Measurements from ENCODE around the gene AP1S3. TPM values are rescaled to one million over a fixed set of nuclear protein-coding genes. Genes with fewer than 3 reads are reported as not detected.
A peak's percentile ranks its signal among the peaks of the same experiment; 100 is the strongest.

AP1S3 gene
- total and polyA plus RNA-seq, 2 of the 4 experiments (the other 2 are of a cell fraction) = 2.5 to 4.1 TPM

DNA sequence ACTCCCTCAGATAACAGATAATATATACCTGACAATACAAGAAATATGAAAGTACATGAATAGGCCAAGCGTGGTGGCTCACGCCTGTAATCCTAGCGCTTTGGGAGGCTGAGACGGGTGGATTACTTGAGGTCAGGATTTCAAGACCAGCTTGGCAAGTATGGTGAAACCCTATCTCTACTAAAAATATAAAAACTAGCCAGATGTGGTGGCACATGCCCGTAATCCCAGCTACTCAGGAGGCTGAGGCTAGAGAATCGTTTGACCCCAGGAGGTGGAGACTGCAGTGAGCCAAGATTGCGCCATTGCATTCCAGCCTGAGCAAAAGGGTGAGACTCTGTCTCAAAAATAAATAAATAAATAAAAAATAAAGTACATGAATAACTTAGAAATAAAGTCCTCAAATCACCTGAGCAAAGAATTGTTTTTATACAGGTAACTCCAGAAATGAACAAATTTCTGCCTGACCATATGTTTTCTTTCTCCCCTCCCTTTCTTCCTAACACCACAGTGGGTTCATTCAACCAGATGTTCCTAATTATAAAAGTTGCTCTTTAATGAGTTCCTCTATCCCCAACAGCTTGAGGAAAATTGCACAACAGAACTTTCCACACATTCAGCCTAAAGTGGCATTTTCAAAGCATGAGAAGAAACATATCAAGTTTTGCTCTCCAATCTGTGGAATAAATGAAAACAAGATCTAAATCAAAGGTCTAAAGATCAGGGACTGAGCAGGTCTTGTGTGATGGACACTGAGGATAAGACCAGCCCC, 33.6 kb upstream of the AP1S3 start:
- H2BK120ac ChIP-seq (ENCODE audit: low read depth, low read length) = no peak overlapping the region
- POLR2A ChIA-PET (ENCODE audit: unreplicated experiment) = no interaction called here
- H4K8ac ChIP-seq (ENCODE audit: low read depth in 2 of 2, low read length in 2 of 2) = no peak overlapping the region
- H2AK9ac ChIP-seq (replicated peaks; ENCODE audit: low read depth, low read length, poor library complexity) = no peak overlapping the region
- DNase-seq (no peak), ATAC-seq (ENCODE audit: low read depth) (no peak)
- no peak overlapping the region for H3K9ac ChIP-seq (ENCODE audit: low read depth, low read length)
- H3K14ac ChIP-seq (replicated peaks; ENCODE audit: low read depth, low read length) = no peak overlapping the region
- H2BK5ac ChIP-seq (ENCODE audit: low read depth, low read length, poor library complexity, severe bottlenecking) = no peak overlapping the region
- no peak overlapping the region for H4K91ac ChIP-seq (ENCODE audit: insufficient read depth, low read depth, low read length)
- H3K27me3 ChIP-seq (ENCODE audit: control insufficient read depth, insufficient read depth, low read length) = no peaks in the 10 kb centered on the region
- H4K5ac ChIP-seq (ENCODE audit: low read depth, low read length) = no peak overlapping the region
- peak overlapping the region; percentile 82; the same call in 1 of the 2 replicates for H3K23ac ChIP-seq (ENCODE audit: low read depth, low read length)
- H3K27ac ChIP-seq (ENCODE audit: insufficient read depth, low read length) = no peak overlapping the region; the same call in 1 of the 2 replicates
- H4K20me1 ChIP-seq (ENCODE audit: insufficient read depth, low read length) = no peaks in the 10 kb centered on the region
- H3K9me1 ChIP-seq (ENCODE audit: insufficient read depth, low read length) = peaks cover 4% of the 10 kb centered on the region; the same call in 1 of the 2 replicates
- in situ Hi-C loops (cut with MboI; ENCODE audit: low sequenced_read_pairs) = no loop called here
- no peak overlapping the region for H2BK15ac ChIP-seq (ENCODE audit: low read depth, low read length)
- H2BK20ac ChIP-seq (ENCODE audit: low read depth, low read length) = no peak overlapping the region
- no peak overlapping the region for H3K4me3 ChIP-seq (ENCODE audit: insufficient read depth, low read depth, low read length)
- H2AFZ ChIP-seq (replicated peaks; ENCODE audit: low read length, poor library complexity) = no peak overlapping the region
- 0 out of 2 replicates have a peak, but pooled peaks cover 2% of the 10 kb centered on the region for H3K9me3 ChIP-seq (ENCODE audit: control insufficient read depth, insufficient read depth, low read length)
- H3K18ac ChIP-seq (ENCODE audit: low read depth, low read length) = no peak overlapping the region
- H3K36me3 ChIP-seq (ENCODE audit: control insufficient read depth, insufficient read depth, low read length) = peaks cover 18% of the 10 kb centered on the region
- H2AK5ac ChIP-seq (ENCODE audit: low read depth, low read length) = no peak overlapping the region
- BruUV-seq (replicated peaks) = no TSS peak
- peaks cover 0 to 5% of the 10 kb centered on the region in 2 experiments; a peak in 2 of 4 replicates for H3K79me1 ChIP-seq (ENCODE audit: low read depth in 1 of 2, low read length in 2 of 2)
- H3K4me2 ChIP-seq (ENCODE audit: low read depth, low read length) = no peak overlapping the region
- H3K4ac ChIP-seq (ENCODE audit: low read depth, low read length) = no peak overlapping the region; the same call in 1 of the 2 replicates
- CTCF ChIA-PET = no interaction called here
- dilution Hi-C loops (cut with HindIII; ENCODE audit: low sequenced_read_pairs, unreplicated experiment) = no loop called here
- intact Hi-C loops (cut with micrococcal nuclease) = no loop called here
- no peak overlapping the region for H3K56ac ChIP-seq (ENCODE audit: extremely low read depth, insufficient read depth, low read length)
- H3K4me1 ChIP-seq (ENCODE audit: control insufficient read depth, insufficient read depth, low read length) = peaks cover 2% of the 10 kb centered on the region; the same call in 1 of the 2 replicates
- TF ChIP-seq MAFK (IDR thresholded peaks at IDR 0.05; ENCODE audit: low read depth, low read length) (no peak), MAZ (IDR thresholded peaks at IDR 0.05; ENCODE audit: borderline replicate concordance, low read depth, low read length) (no peak), MXI1 (IDR thresholded peaks at IDR 0.05; ENCODE audit: borderline replicate concordance, low read depth, low read length) (no peak), RAD21 (IDR thresholded peaks at IDR 0.05; ENCODE audit: low read length) (no peak), RCOR1 (IDR thresholded peaks at IDR 0.05; ENCODE audit: insufficient replicate concordance, low read length) (no peak), CTCF (conservative IDR thresholded peaks at IDR 0.05; ENCODE audit: low read depth, low read length) (no peak), CEBPB (IDR thresholded peaks at IDR 0.05; ENCODE audit: low read depth, low read length) (no peak), SMC3 (IDR thresholded peaks at IDR 0.05; ENCODE audit: low read depth, low read length) (no peak), RFX5 (IDR thresholded peaks at IDR 0.05; ENCODE audit: low read depth, low read length) (no peak), NFE2L2 (IDR thresholded peaks at IDR 0.05; ENCODE audit: low read depth, low read length) (no peak), CHD1 (IDR thresholded peaks at IDR 0.05; ENCODE audit: low read depth, low read length) (no peak), ELK1 (IDR thresholded peaks at IDR 0.05; ENCODE audit: borderline replicate concordance, low read depth, low read length) (no peak), BHLHE40 (IDR thresholded peaks at IDR 0.05; ENCODE audit: low read depth, low read length) (no peak)
- TF ChIP-seq, protein P1, sequence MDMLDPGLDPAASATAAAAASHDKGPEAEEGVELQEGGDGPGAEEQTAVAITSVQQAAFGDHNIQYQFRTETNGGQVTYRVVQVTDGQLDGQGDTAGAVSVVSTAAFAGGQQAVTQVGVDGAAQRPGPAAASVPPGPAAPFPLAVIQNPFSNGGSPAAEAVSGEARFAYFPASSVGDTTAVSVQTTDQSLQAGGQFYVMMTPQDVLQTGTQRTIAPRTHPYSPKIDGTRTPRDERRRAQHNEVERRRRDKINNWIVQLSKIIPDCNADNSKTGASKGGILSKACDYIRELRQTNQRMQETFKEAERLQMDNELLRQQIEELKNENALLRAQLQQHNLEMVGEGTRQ (IDR thresholded peaks at IDR 0.05; ENCODE audit: low read depth, low read length) = no peak
- WGBS, 2 experiments (ENCODE audit: extremely low coverage in 2 of 2, insufficient read length in 1 of 2) = 80% methylated on average over 2 of the region's 7 CpGs; no CpG with 5 or more reads in 1 of the 2 experiments

Data from IMR-90 (cell line).